GM19240 (cell line): Measurements from ENCODE around the gene CCS.
"Not testable (repeated sequence)": the region's sequence is repeated elsewhere in the genome, so short reads cannot be mapped to it uniquely, and the experiment has no call there.

Source experiments
- DNase-seq: peaks from one replicate; pipeline ENCODE4 v3.0.0; 2011; ENCODE audit warnings: low spot score; ENCODE audit not compliant: insufficient read length

Gene CCS, protein sequence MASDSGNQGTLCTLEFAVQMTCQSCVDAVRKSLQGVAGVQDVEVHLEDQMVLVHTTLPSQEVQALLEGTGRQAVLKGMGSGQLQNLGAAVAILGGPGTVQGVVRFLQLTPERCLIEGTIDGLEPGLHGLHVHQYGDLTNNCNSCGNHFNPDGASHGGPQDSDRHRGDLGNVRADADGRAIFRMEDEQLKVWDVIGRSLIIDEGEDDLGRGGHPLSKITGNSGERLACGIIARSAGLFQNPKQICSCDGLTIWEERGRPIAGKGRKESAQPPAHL

DNA sequence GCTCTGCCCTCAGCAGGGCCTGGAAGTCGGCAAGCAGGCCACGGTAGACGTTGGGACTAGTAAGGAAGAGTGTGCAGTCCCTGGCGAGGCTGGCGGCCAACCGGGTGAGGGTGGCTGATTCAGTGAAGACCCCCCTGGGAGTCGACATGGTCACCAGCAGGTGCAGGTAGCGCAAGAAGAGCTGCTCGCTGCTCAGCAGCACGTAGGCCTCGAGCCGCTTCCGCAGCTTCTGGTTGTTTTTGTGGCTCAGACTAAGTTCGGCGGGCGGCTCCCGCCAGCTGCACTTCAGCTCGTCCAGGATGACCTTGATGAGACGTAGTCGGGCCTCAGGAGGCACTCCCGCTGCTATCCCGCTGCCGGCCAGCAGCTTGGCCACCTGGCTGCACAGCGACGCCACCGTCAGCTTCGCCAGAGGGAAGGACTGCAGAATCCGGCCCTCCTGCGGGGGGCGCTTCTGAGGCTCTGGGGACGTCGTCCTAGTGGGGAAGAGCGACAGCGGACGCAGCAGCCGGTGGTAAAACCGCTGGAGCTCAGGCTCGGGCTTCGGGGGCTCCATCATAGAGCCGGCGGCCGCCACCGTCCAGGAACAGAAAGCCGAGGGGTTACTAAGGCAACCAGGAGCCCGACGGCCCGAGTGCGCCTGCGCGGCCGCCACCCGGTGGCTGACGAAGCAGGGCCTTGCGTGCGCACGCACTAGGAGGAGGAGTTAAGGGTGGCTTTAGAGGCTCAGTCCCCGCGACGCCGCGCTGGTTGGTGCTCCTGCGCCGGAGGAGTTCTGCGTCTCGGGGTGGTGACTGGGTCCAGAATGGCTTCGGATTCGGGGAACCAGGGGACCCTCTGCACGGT, at the start of gene CCS, which contains the start of gene CCDC87:
CCS (plus strand) TSS at position 729 of the 846 bp plus-strand sequence; CDS start at position 806, 77 bp downstream.
CCDC87 (minus strand) TSS at position 607 of the 846 bp plus-strand sequence; CDS start at position 559, 48 bp downstream.
- peak; percentile 100 for DNase-seq

DNA sequence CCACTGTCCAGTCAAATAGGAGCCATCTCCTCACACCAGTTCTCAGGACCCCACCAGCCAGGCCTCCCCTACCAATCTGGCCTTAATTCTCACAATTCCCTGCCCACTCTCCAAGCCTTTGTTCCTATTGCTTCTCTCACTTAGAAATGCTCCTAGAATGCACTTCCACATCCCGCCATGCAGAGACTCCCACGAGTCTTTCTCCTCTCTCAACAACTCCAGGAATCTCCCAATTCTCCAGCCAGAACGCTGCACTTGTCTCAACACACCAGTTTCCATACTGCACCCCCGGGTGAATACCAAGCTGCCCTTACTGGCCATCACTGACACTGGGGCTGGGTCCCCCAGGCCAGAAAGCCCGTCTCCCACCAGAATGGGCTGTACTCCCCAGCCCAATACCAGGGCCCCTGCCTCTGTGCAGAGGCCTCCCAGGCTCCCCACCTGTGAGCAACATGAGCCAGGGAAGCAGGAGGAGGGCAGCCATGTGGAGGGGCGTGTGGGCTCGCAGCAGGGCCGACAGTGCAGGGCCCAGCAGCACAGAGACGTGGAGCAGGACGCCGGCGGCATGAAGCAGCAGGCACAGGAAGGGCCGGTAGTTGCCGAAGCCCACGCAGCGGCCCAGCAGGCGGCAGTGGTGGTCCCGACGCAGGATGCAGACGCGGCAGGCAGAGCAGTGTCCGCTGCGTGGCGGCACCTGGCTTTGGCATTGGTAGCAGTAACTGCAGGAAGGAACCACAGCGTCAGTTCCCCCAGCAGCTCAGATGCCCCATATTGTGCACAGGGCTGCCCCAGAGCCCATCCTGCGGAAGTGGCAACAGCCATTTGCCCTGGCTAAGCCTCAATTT, 49.5 kb upstream of the CCS start:
- peak; percentile 49 for DNase-seq

GRCh38 chr11:66544952-66545351, 48.0 kb upstream of the CCS start:
- not testable (repeated sequence) for DNase-seq

DNA sequence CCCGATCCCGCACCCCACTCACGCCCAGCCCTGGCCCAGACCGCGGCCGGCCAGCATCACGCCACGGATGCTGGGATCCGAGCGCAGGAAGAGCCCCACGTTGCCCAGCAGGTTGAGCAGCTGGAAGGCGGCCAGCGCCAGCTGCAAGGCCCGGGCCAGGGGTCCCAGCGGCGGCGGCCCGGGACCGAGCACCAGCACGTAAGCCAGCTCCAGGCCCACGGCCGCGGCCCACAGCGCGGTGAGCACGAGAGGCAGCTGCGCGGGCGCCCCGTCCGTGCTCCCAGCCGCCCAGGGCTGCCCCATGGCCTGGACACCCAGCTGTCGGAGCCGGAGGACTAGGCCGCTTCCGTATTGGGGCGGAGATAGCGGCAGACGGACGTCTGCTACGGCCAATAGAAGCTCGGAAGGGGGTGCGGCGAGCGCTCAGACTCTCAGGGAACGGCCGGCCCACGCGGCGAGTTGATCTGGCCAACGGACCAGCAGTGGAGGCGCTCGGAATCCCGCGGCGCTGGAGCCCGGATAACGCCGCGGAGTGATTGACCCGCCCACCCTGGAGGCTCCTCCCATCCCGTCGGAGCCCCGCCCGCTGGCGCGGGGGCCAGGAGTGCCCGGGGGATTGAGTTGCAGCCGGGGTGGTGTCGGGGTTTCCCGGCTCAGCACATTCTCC, 47.2 kb upstream of the CCS start, which contains the start of gene ZDHHC24:
ZDHHC24 (minus strand) TSS at position 348 of the 667 bp plus-strand sequence; CDS start at position 303, 45 bp downstream.
- DNase-seq, result peak; percentile 96

DNA sequence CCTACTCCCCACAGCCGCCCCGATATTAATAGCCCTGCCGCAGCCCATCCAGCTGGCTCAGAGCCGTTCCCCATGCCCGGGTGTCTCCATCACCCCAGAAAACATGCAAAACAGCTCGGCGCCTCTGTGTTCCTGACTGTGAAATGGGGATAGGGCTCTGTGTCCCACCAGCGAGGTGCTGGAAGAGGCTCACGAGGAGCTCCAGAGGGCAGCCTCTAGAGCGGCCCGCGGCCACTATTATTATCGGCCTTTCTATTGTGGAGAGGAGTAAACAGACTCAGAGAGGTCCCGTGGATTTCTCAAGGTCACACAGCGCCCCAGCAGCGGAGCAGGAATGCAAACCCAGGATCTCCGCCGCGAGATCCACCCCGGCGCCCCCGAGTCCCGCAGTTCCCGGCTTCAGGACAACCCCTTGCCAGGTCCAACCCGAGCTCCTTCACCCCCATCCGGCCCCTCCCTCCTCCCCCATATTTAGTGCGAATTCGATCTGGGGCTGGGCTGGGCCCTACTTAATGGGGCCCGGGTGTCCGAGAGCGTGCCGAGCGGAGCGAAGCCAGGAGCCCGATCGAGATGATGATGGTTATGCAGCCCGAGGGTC, 46.5 kb upstream of the CCS start, which contains the start of gene ACTN3:
ACTN3 (plus strand) TSS at position 536 of the 598 bp plus-strand sequence; CDS start at position 571, 35 bp downstream.
- DNase-seq, result no peak

GRCh38 chr11:66546966-66547661, 45.9 kb upstream of the CCS start:
- no peak for DNase-seq

GRCh38 chr11:66547662-66548009, 45.3 kb upstream of the CCS start:
- no peak for DNase-seq

- DNase-seq, result no peak
These were observed 44.9 kb upstream of the CCS start for GRCh38 chr11:66548041-66548440.

DNA sequence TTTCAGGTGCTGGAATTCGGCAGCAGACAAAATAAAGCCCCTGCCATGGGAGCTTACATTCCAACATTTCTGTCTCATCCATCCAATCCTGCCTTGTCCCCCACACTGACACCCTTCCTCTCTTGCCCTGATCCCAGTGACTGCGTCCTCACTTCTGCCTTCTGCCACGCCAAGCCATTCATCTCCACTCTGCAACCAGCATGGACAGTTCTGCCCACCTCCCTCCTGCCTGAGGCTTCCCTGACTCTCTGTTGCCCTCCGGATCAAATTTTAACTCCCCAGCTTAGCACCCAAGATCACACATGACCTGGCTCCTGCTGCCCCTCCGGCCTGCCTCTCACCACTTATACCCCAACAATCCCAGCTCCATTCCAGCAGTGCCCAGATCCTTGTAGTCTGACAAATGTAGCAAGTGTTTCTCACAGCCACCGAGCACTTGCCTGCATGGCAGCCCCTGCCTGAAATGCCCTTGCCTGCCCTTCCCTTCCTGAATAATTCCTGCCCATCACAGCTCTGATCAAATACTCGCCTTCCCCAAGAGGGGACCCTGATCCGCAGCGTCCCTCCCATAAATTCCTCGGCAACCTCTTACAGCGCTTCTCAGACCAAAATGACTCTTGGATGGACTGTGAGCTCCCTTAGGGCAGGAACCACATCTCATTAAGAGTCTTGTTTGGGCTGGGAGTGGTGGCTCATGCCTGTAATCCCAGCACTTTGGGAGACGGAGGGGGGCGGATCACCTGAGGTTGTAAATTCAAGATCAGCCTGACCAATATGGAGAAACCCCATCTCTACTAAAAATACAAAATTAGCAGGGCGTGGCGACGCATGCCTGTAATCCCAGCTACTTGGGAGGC, 44.0 kb upstream of the CCS start:
- no peak for DNase-seq

GRCh38 chr11:66549696-66550095, 43.3 kb upstream of the CCS start:
- DNase-seq, result no peak

DNA sequence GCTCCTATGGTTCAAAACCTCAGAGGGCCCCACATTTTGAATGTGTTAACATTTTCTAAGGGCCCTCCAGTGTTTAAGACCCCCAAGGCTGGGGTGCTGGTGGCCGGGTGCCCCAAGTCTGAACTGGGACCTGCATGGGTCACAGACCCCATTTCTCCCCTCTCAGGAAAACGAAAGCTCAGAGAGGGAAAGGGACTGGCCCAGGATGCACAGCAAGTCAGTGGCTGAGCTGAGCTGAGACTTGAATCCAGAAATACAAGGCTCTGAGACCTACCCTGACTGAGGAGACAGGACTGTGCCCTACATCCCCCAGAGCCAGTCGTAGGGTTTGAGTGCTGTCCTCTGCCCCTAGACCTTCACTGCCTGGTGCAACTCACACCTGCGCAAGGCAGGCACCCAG, 42.1 kb upstream of the CCS start:
- no peak for DNase-seq

- DNase-seq, result no peak
These were observed 38.4 kb upstream of the CCS start for GRCh38 chr11:66554602-66555001.

DNA sequence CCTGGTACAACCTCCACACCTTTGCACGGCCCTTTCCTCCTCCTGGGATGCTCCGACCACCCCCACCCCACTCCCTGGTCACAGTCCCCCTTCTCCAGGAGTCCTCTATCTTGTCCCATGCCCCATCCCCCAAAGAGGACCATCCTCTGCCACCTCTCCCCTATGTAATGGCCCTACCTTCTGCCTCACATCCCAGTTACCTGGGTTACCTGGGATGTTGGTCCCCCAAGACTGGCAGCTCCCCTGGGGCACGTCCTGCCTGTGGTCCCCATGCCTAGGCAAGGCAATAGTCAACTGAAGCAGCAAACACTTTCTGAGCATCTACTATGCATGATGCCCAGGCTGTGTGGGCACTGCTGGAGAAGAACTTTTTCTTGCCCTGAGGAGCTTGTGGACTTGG, 37.6 kb upstream of the CCS start:
- no peak for DNase-seq

DNA sequence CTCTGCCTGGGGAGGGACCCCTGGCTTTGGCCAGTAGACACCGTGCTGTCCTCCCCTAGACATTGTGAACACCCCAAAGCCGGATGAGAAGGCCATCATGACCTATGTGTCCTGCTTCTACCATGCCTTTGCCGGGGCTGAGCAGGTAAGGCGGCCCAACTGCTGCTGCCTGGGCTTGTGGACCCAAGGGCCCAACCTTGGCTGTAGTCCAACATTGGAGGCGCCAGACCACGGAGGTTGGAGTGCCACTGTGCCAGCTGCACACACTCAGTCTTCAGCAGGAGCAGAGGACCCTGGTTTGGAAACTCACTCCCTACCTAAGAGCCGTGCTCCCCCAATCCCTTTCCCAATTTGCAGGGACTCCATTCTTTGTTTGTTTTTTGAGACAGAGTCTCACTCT, 36.9 kb upstream of the CCS start:
- DNase-seq, result no peak

DNA sequence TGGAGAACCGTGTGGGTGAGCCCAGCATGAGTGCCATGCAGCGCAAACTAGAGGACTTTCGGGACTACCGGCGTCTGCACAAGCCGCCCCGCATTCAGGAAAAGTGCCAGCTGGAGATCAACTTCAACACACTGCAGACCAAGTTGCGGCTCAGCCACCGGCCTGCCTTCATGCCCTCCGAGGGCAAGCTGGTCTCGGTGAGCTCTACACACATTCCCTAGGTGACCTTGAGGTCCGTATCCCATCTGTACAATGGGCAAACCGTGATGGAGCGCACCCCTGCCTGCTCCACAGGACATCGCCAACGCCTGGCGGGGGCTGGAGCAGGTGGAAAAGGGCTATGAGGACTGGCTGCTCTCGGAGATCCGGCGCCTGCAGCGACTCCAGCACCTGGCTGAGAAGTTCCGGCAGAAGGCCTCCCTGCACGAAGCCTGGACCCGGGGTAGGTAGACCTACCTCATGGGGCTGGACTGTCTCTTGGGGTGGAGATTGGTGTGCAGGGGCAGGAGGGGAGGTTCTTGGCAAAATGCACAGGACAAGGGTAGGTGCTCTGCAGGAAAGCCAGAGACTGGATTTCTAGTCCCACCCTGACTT, 35.2 kb upstream of the CCS start:
- DNase-seq, result no peak

- DNase-seq, result no peak
These were observed 33.7 kb upstream of the CCS start for GRCh38 chr11:66559142-66559865.

DNA sequence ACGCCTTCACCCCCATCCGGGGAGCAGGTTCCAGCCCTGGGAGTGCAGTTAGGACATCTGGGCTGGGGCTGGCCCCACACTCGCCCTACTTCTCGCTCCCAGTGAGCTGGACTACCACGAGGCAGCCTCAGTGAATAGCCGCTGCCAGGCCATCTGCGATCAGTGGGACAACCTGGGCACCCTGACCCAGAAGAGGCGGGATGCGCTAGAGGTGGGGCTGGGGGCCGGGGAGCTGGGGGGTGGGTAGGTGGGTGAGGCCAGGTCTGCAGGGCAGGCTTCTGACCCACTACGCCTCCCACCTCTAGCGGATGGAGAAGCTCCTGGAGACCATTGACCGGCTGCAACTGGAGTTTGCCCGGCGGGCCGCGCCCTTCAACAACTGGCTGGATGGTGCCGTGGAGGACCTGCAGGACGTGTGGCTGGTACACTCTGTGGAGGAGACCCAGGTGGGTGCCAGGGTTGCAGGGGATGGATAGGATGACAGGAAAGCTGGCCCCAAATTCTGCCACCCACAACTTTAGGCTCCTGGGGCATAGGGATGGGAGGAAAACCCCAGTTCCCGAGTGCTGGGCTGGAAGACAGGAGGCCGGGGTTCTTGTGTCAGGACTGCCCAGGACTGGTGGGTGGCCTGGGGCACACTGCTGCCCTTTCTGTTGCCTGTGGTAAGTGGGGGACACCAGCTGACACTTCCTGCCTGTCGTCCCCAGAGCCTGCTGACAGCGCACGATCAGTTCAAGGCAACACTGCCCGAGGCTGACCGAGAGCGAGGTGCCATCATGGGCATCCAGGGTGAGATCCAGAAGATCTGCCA, 32.9 kb upstream of the CCS start:
- no peak for DNase-seq
